Common myeloid progenitor, CD34-positive (primary cell): ENCODE data around the gene SIRT7.
"Not testable (repeated sequence)": the region's sequence is repeated elsewhere in the genome, so short reads cannot be mapped to it uniquely, and the experiment has no call there.

Experiments used
- CTCF ChIA-PET: fragments of 350-600 bp; sonication (Branson Sonifier 250); formaldehyde crosslinking; loops from one replicate; lab custom pipeline; 2021; ENCODE audit warnings: antibody characterized with exemption; lab: Charles Lee
- POLR2A ChIA-PET: fragments of 350-600 bp; sonication (Branson Sonifier 250); formaldehyde crosslinking; loops from one replicate; lab custom pipeline; 2021; ENCODE audit warnings: antibody characterized with exemption; lab: Charles Lee
- DNase-seq, 3 donors: peaks; one replicate each; pipeline versions ENCODE4 v3.0.0 to v3.0.0-alpha.2; 2013
- H3K27ac ChIP-seq, 2 experiments: 1 replicate in 1 of 2; 2 replicates in 1 of 2; pipeline ENCODE4 v1.7.0; 2013; ENCODE audit warnings: inconsistent platforms in 2 of 2, low read length in 2 of 2, mild to moderate bottlenecking in 2 of 2, low read depth in 1 of 2, moderate library complexity in 1 of 2; ENCODE audit not compliant: severe bottlenecking in 2 of 2, insufficient read depth in 1 of 2, poor library complexity in 1 of 2
- H3K27me3 ChIP-seq, 5 experiments: replicated peaks in 2 of 5; 1 replicate in 3 of 5; 2 replicates in 2 of 5; pipeline versions ENCODE4 v1.6.1 to v1.7.0; 2013; ENCODE audit warnings: low read length in 4 of 5, mild to moderate bottlenecking in 2 of 5, moderate library complexity in 2 of 5, inconsistent platforms in 1 of 5; ENCODE audit not compliant: insufficient read depth in 5 of 5, control insufficient read depth in 4 of 5
- H3K36me3 ChIP-seq, 4 experiments: 1 replicate in 2 of 4; 2 replicates in 2 of 4; pipeline versions ENCODE4 v1.6.1 to v1.7.0; 2013; ENCODE audit warnings: low read length in 3 of 4, control low read depth in 1 of 4, mild to moderate bottlenecking in 1 of 4; ENCODE audit not compliant: control insufficient read depth in 4 of 4, insufficient read depth in 4 of 4
- H3K4me1 ChIP-seq, 4 experiments: 1 replicate in 3 of 4; 2 replicates in 1 of 4; pipeline versions ENCODE4 v1.6.1 to v1.7.1; 2013; ENCODE audit warnings: low read length in 3 of 4, mild to moderate bottlenecking in 3 of 4, control low read depth in 1 of 4, inconsistent platforms in 1 of 4, moderate library complexity in 1 of 4; ENCODE audit not compliant: control insufficient read depth in 4 of 4, insufficient read depth in 4 of 4; ENCODE audit errors: control extremely low read depth in 1 of 4
- H3K4me3 ChIP-seq, 7 experiments: 1 replicate in 4 of 7; 2 replicates in 3 of 7; pipeline versions ENCODE4 v1.5.1 to v1.7.0; 2013; ENCODE audit warnings: mild to moderate bottlenecking in 7 of 7, low read length in 6 of 7, moderate library complexity in 6 of 7, inconsistent platforms in 2 of 7, low read depth in 2 of 7, control low read depth in 1 of 7; ENCODE audit not compliant: insufficient read depth in 4 of 7, control insufficient read depth in 1 of 7; ENCODE audit errors: extremely low read depth in 1 of 7
- H3K9me3 ChIP-seq, 5 experiments: 1 replicate in 4 of 5; 2 replicates in 1 of 5; pipeline versions ENCODE4 v1.6.1 to v1.7.1; 2013; ENCODE audit warnings: low read length in 4 of 5, mild to moderate bottlenecking in 2 of 5, inconsistent platforms in 1 of 5, low read depth in 1 of 5, moderate library complexity in 1 of 5; ENCODE audit not compliant: control insufficient read depth in 4 of 5, insufficient read depth in 2 of 5; ENCODE audit errors: control extremely low read depth in 1 of 5
- WGBS: methylation state at CpG from one replicate; pipeline ENCODE4 v1.1.5; 2013; ENCODE audit not compliant: insufficient coverage; 5-methylcytosine and 5-hydroxymethylcytosine counted together

SIRT7 gene

DNA sequence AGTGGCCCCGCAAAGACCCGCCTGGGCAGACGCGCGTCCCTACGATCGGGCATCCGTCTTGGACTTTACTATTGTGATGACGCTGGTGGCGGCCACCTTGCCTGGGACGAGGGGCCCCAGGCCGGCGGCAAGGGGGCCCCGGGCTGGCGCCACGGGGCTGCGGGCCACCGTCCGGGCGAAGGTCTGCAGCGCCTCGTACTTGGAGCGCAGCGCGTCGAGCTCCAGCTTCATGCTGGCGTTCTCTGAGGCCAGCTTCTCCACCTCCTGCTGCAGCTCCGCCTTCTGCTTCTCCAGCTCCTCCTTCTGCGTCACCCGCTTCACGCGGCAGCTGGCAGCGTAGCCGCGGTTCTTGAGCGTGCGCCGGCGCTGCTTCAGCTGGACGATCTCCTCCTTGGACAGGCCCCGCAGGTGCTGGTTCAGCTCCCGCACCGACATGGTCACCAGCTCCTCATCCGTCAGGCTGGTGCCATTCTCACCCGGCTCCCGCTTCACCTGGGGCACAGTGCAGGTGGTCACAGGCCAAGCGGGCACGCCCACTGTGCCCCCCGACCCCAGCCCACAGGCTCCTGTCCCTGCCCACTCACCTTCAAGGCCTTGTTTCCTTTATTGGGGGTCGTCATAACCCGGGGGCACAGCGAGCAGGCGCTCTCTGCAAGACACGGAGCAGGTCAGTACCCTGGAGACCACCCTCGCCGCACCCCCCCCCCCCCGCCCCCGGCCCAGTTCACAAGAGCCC, 4.8 kb upstream of the SIRT7 start:
- Histone ChIP-seq H3K4me1 (peaks cover 0 to 81% (median 69%) of the 10 kb centered on the region in 4 experiments), H3K4me3 (peak overlapping the region in 5 of 7 experiments; percentile 36 to 75 (median 68)), H3K27me3 (no peaks in the 10 kb centered on the region), H3K27ac (peak overlapping the region; percentile 46 to 88), H3K36me3 (peaks cover 0 to 39% (median 27%) of the 10 kb centered on the region in 4 experiments), H3K9me3 (no peaks in the 10 kb centered on the region)
- 90% methylated on average over 36 of the region's 58 CpGs for WGBS
- CTCF ChIA-PET: interaction anchor here (0.6 to 3.4 kb wide), 5 partner anchors 10 to 98 kb away, joined by 3 to 15 read pairs (median 3); partner anchors contain the start of gene NOTUM
- POLR2A ChIA-PET: interaction anchor here (0.6 to 1.0 kb wide), 2 partner anchors 11 to 176 kb away, joined by 3 to 4 read pairs; partner anchors contain the start of gene PCYT2
- DNase-seq: peak in 1 of 3 donors; percentile 17

DNA sequence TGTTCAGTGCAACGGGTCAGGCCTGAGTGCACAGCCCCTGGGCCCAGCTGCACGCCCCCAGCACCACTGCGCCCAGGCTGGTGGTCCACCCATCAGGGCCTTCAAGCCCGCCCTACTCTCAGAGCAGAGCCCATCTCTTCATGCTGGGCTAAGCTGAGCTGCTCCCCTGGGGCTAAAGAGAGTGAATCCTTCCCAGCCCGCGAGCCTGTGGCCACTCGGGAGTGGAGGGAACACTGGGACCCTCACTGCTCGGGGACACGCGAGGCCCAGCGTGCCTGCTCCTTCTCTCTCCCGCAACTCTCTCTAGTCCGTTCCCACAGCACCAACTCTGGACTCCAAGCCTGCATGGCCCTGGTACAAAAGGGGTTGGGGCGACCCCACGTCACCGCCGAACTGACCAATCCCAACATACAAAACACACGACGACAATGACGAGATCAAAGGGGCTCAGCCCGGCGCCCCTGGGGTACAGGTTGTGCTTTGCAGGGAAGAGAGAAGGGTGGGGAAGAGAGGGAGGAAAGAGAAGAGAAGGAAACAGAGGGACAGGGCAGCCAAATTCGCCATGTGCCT, 4.1 kb upstream of the SIRT7 start:
- no peaks in the 10 kb centered on the region for H3K27me3 ChIP-seq
- POLR2A ChIA-PET: no interaction called here
- DNase-seq: no peak
- peak overlapping the region in 2 of 7 experiments; percentile 52 to 60 for H3K4me3 ChIP-seq
- peaks cover 3 to 86% (median 73%) of the 10 kb centered on the region in 4 experiments for H3K4me1 ChIP-seq
- H3K36me3 ChIP-seq: peaks cover 0 to 39% (median 27%) of the 10 kb centered on the region in 4 experiments
- peak overlapping the region in 1 of 2 experiments; percentile 88 for H3K27ac ChIP-seq
- no peaks in the 10 kb centered on the region for H3K9me3 ChIP-seq
- CTCF ChIA-PET: interaction anchor here (0.6 to 3.4 kb wide), 4 partner anchors 9 to 99 kb away, joined by 3 to 15 read pairs (median 8); partner anchors contain the start of gene NOTUM
- WGBS: 97% methylated on average over 13 of the region's 23 CpGs

DNA sequence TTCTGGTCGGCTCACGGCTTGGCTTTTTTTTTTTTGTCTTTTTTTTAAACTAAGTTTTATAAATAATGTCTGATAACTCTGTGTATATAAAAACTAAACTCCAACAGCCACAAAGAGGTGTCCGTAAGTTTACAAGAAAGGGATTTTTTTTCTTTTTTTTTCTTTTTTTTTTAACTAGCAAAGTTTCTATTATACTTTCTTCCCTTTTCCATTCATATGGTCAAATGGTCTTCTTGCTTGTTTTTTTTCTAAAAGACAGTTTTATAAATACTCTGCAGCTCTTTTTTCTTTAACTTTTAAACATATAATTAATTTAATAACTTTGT, 3.5 kb upstream of the SIRT7 start:
- CTCF ChIA-PET: no interaction called here
- no peaks in the 10 kb centered on the region for H3K27me3 ChIP-seq
- WGBS: no CpG with 5 or more reads among the region's 3 CpGs
- peaks cover 9 to 90% (median 76%) of the 10 kb centered on the region in 4 experiments for H3K4me1 ChIP-seq
- H3K4me3 ChIP-seq: no peak overlapping the region
- DNase-seq: no peak
- POLR2A ChIA-PET: no interaction called here
- peaks cover 0 to 43% (median 27%) of the 10 kb centered on the region in 4 experiments for H3K36me3 ChIP-seq
- H3K9me3 ChIP-seq: no peaks in the 10 kb centered on the region
- H3K27ac ChIP-seq: peak overlapping the region in 1 of 2 experiments; percentile 88

DNA sequence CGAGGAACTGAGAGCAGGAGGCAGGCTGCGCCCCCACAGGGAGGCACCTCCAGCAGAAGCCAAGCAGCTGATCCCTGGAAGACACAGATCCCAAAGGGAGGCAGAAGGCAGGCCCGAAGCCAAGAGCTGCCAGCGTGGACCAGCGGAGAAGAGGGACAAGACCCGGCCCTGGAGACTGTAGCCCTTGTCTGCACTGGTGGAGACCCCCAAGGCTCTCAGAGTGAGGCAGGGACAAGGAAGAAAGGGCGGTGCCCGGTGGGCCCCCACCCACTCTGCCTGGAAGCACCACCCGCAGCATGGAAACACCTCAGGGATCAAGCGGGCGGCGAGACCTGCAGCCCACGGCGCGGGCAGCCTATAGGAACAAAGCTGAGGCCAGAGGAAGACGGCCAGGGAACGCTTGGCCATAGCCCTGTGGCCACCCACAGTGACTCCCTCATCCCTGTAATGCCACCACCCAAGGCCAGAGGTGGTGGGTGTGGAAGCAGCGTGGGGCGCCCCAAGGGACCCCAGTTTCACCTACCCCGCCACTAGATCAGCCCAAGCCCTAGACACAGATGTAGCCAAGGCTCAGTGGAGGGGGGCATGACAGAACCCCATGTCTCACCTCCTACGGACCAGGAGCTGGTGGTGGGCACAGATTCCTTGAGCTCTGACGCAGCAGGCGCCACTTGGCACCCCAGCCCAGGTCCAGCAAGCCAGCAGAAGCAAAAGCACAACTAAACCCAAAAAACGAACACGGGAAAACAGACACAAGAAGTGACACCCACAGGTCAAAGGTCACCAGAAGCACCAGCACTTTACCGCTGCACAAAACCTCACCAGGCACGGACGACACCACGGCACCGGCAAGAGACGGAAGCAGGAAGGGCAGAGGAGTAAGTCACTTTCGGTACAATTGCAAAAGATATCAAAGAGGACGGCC, 2.9 kb upstream of the SIRT7 start:
- Histone ChIP-seq H3K4me3 (no peak overlapping the region), H3K4me1 (peaks cover 9 to 84% (median 70%) of the 10 kb centered on the region in 4 experiments), H3K9me3 (no peaks in the 10 kb centered on the region), H3K27me3 (no peaks in the 10 kb centered on the region), H3K36me3 (peaks cover 0 to 46% (median 27%) of the 10 kb centered on the region in 4 experiments), H3K27ac (no peak overlapping the region)
- no peak for DNase-seq
- WGBS: 94% methylated on average over 21 of the region's 33 CpGs
- POLR2A ChIA-PET: no interaction called here
- CTCF ChIA-PET: no interaction called here

DNA sequence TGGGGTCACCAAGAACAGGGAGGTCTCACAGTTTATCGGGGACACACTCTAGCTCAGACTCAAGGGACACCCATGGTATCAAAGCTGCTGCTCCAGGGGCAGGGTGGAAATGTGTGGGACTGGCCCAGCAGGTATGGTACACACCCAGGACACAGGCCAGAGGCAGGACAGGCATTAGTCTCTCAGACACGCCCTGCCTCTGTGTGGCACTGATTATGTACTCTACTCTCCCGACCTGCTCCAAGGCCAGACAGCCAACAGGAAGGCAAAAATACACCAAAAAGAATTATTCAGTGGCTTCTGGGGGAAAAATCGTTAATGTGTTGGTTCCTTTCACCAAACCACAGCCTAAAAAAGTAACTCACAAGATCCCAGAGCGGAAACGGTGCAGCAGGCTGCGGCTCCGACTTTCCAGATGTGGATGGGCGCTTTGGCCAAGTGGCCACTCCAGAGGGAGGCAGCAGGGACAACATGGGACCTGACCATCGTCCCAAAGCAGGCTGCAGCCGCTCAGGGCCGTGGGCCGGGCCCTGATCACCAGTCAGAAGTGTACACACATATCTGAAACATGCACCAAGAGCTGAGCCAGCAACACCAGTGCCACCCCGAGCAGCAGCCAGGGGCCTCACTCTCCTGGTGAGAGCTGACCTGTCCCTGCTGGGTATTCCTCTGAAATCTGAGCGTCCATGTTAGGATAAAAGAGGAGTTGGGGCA, 1.0 kb upstream of the SIRT7 start:
- CTCF ChIA-PET: no interaction called here
- peaks cover 9 to 66% (median 52%) of the 10 kb centered on the region in 4 experiments for H3K4me1 ChIP-seq
- POLR2A ChIA-PET: no interaction called here
- WGBS: 45% methylated on average over 8 of the region's 15 CpGs
- no peak for DNase-seq
- H3K9me3 ChIP-seq: no peaks in the 10 kb centered on the region
- H3K36me3 ChIP-seq: peaks cover 2 to 65% (median 43%) of the 10 kb centered on the region in 4 experiments
- peak overlapping the region in 1 of 7 experiments; percentile 19 for H3K4me3 ChIP-seq
- no peaks in the 10 kb centered on the region for H3K27me3 ChIP-seq
- H3K27ac ChIP-seq: peak overlapping the region in 1 of 2 experiments; percentile 66

DNA sequence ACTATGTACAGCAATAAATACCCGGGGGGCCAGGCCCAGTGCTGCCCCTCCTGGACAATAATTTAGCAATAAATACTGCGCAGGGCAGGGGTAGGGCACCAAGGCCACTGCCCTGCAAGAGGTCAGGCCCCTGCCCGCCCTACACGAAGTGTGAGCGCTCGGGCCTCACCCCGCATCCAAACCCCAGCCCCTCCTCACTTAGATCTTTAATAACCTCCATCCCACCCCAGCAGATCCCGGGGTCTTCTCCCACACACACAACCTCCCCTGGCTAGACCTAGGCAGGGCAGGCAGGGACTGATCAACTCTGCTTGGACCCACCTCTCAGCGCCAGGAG, 325 bp upstream of the SIRT7 start:
- peaks cover 9 to 59% (median 45%) of the 10 kb centered on the region in 4 experiments for H3K4me1 ChIP-seq
- peak overlapping the region in 1 of 2 experiments; percentile 66 for H3K27ac ChIP-seq
- CTCF ChIA-PET, H3K9me3 ChIP-seq, DNase-seq, H3K27me3 ChIP-seq: not testable (repeated sequence)
- 35% methylated on average over 8 of the region's 9 CpGs for WGBS
- POLR2A ChIA-PET: interaction anchor here (1.1 kb wide), 1 partner anchor 47 kb away, joined by 3 read pairs; the partner anchor contains the start of gene ARHGDIA
- H3K36me3 ChIP-seq: peaks cover 4 to 71% (median 49%) of the 10 kb centered on the region in 4 experiments
- H3K4me3 ChIP-seq: peak overlapping the region in 4 of 7 experiments; percentile 78 to 88 (median 80)
